ENCODE data around the gene GINM1.

The GINM1 gene, protein sequence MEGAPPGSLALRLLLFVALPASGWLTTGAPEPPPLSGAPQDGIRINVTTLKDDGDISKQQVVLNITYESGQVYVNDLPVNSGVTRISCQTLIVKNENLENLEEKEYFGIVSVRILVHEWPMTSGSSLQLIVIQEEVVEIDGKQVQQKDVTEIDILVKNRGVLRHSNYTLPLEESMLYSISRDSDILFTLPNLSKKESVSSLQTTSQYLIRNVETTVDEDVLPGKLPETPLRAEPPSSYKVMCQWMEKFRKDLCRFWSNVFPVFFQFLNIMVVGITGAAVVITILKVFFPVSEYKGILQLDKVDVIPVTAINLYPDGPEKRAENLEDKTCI

DNA sequence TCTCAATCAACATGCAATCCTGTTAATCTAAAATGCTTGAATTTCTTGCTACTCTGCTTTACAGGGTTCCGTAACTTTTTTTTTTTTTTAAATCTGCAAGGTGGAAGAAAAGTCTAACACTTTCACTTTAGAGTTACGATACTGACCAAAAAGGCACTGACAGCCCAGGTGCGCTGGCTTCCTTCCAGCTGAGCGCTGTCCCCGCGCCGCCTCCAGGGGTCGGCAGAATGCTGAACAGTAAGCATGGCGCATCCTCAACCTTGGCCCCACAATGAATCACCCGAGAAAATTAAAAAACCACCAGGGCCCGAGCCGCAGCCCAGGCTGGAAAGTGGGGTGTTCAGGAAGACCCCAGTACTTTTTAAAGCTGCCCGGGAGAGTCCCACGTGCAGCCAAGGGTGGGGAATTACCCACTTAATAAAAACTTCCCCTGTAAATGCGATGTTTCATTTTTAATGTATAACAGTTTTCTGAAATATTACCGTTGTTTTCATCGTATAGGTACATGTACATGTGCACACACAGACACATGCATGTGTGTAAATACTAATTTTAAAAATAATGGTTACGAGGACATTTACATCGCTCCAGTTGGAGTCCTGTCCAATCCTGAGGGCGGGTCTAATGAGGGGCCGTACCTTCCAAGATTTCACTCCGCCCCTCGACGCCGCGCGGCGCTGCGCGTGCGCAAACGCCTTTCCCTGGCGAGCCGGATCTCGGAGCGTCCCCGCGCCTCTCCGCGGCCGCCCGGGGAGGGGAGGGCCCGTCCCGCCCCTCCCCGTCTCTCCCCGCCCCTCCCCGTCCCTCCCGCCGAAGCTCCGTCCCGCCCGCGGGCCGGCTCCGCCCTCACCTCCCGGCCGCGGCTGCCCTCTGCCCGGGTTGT, at the start of gene GINM1:
TSS of gene GINM1 (plus strand) at position 849 of the 883 bp plus-strand sequence. CDS start 40 bp downstream, outside the sequence.
- peak; percentile 96 for DNase-seq (ENCODE audit: low spot score)

DNA sequence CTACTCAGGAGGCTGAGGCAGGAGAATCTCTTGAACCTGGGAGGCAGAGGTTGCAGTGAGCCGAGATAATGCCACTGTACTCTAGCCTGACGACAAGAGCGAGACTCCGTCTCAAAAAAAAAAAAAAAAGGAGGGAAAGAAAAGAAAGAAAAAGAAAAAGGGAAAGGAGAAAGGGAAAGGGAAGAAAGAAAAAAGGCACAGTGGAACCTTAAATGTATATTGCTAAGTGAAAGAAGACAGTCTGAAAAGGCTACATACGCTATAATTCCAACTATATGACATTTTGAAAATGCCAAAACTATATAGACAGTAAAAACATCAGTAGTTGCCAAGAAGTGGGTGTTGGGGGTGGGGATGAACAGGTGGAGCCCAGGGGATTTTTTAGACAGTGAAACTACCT, 36.5 kb upstream of the GINM1 start:
- DNase-seq (ENCODE audit: low spot score), result no peak

DNA sequence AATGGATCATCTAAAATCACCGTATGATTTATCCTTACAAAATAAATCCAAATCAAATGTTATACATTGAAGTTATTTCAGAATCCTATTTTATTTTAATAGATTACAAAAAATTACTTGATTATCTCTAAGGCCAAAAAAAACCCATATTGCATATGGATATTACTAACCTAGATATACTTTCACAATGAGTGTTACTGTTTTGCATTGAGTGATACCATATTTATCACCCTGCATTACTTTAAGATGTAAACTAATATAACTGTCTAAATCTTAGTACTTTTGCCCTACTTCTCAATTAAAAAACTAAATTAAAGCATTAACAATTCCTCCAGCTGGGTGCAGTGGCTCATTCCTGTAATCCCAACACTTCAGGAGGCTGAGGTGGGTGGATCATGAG, 31.4 kb upstream of the GINM1 start:
- no peak for DNase-seq (ENCODE audit: low spot score)

DNA sequence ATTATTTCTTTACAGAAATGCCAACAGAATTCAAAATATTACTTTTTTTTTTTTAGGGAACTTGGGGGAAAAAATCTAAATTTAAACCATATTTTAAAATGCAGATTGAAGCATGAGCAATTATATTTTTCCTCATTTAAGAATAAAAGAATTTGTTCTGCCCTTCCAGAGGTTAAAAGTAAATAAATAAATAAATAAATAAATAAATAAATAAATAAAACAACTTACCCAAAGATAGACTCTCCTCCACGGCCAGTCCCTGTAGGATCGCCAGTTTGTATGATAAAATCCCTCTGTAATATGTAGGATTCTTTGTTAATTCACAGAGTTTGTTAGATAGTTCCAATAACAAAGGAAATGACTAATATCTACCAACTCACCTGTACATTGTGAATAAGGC, 25.0 kb upstream of the GINM1 start:
- DNase-seq (ENCODE audit: low spot score), result no peak

DNA sequence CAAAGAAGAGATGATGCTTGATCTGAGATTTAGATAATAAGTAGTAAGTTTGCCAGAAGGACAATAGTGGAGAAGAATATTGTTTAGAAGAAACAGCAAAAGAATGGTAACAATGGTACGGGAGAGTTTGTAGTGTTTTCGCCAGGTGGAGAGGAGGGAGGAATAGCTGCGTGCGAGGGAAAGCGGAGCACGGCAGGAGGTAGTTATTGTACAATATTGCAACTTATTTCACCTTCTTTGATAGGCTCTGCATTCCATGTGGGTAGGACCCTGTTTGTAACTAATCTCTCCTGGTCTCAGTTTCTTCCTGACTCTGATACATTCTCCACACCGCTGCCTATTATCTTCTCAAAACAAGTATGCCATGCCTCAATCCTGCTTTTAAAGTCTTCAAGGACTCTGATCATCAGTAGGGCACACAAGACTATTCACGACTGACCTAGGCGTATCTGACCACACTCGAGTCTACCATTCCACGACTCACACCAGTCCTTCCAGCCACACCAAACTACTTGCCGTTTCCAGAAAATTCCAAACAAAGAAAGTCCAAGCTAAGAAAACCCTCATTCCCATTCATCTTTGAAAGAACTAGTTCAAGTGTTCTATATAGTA, 21.4 kb upstream of the GINM1 start:
- no peak for DNase-seq (ENCODE audit: low spot score)

DNA sequence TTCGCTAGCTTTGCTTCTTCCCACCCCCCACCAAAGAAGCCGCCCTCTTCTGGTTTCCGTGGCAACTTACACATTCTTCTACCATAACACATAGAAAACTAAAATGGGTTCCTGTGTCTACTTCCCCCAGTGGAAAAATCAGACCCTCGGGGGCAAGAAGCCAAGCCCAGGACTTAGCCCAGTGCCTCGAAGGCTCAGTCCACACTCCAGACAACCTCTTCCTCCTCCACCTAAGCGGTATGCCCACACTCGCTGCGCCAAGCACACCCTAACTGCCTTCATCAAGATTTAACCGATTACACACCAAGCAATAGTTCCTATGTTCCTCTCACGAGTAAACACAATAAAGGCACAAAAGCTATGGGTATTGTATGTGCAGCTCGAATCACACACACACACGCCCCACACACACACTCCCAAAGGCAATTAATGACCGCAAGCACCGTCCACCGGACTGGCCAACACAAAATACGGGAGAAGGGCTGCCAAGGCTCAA, 20.9 kb upstream of the GINM1 start:
- peak; percentile 78 for DNase-seq (ENCODE audit: low spot score)

DNA sequence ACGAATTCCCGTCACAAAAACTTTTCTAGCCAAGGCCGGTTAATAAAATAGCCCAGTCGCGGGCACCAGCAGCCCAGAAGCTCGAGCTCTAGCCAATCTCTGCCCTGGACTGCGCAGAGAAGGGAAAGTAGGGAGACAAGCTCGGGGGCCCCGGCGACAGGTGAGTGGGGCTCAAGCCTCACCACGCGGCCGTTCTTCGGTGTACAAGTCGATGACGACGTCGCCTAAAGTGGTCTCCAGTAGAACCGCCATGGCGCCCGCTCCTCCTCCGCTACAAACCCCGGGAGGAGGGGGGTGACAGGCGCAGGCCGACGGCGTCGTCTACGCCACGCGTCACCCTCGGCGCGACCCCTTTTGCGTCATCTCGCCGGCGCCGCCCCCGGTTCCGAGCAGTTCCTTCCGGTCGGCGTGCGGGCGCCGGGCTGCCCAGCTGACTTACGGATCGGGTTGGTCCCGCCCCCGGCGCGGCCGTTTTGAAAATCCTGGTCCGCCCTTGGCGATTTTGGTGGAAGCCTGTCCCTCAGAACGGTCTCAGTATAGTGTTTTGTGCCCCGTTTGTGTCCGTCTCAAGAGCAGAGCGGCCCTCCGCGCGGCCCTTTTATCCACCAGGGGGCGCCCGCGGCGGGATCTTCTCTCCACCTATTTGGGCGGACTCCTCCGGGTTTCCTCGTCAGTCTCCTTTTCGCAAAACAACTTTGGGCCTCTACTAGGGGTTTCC, 20.3 kb upstream of the GINM1 start, which contains the start of gene PPIL4:
TSS of gene PPIL4 (minus strand) at position 290 of the 718 bp plus-strand sequence. CDS start at position 252, 38 bp downstream.
- peak; percentile 94 for DNase-seq (ENCODE audit: low spot score)

DNA sequence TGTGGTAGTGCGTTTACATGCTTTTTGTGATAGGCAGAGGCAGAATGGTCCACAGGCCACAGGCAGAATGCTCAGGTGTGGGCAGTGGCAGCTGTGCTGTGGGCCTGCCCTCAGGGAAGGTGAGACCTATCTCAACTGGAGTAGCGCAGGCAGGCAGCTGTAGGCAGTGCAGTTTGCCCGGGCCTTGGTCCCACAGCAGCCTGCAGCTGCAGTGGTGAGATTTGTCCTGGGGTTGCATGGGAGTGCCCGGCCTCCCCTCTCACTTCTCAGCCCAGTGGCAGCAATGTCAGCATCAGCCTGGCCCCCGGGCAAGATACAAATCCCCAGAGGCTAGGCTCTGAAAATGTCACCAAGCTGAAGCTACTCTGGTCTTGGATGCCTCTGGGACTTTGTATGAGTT, 14.3 kb upstream of the GINM1 start:
- no peak for DNase-seq (ENCODE audit: low spot score)

DNA sequence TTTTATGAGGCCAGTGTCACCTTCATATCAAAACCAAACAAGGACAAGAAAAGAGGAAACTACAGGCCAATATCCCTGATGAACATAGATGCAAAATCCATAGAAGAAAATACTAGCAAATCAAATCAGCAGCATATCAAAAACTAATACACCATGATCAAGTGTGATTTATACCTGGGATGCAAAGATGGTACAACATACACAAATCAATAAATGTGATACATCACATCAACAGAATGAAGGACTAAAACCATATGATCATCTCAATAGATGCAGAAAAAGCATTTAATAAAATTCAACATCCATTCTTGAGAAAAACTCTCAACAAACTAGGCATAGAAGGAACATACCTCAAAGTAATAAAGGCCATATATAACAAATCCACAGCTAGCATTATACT, 8.1 kb upstream of the GINM1 start:
- no peak for DNase-seq (ENCODE audit: low spot score)

DNA sequence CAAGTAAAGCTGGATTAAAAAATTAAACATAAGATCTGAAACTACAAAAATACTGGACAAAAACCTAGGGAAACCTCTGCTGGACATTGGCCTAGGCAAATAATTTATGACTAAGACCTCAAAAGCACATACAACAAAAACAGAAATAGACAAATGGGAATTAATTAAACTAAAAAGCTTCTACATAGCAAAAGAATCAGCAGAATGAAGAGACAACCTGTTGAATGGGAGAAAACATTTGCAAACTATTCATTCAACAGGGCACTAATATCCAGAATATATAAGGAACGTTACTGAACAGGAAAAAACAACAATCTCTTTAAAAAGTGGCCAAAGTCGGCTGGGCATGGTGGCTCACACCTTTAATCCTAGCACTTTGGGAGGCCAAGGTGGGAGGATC, 6.8 kb upstream of the GINM1 start:
- DNase-seq (ENCODE audit: low spot score), result no peak

DNA sequence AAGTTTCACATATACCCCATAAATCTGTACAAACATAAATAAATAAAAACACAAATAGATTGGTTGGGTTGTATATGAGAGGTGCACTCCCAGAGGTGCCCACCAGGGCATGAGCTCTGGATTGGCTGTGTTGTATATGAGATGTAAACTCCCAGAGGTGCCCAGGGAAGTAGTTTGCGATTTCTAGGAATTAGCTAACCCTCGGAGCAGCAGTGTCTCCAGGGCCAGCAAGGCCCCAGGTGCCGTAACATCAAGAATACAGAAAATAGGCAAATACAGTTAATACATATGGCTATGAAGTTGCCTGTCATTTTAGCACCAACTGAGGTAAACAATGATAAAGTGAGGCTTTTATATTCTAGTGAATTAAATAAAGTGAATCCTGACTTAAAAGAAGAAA, 5.4 kb upstream of the GINM1 start:
- peak; percentile 14 for DNase-seq (ENCODE audit: low spot score)

DNA sequence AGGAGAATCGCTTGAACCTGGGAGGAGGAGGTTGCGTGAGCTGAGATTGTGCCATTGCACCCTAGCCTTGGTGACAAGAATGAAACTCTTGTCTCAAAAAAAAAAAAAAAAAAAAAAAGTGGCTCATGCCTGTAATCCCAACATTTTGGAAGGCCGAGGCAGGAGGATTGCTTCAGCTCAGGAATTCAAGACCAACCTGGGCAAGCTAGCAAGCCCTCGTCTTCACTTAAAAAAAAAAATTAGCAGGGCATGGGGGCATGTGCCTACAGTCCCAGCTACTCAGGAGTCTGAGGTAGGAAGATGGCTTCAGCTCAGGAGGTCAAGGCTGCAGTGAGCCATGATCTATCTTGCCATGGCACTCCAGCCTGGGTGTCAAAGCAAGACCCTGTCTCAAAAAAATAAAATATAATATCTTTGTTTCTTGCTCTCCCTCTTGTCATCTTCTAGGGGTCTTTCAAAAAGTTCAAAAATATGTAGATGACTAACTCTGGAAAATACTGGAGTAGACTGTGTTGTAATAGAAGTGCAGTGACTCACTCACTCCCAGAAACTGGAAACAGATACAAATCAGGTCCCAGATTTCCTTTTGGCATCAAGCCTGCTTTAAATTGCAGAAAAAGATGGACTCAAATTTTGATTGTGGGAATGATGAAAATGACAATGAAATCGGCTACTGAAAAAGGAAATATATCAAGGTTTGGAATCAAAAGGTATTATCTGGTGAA, 2.8 kb upstream of the GINM1 start:
- no peak for DNase-seq (ENCODE audit: low spot score)

DNA sequence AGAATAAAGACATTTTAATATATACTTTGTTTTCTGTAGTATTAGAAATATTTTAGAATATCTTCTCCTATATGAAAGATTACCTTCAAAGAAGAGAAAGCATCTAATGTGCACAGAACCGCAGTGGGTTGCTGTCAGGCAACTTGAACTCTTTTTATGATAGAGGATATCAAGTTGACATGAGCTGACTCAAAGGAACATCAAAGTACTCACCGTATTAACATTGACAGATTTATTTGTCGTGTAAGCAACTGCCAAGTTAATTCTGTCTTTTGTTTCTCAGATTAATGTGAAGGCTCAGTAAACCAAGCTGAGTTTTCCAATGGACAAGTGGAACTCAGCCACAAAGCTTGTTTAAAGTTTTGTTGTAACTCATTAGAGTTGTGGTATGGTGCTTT, 2.2 kb upstream of the GINM1 start:
- no peak for DNase-seq (ENCODE audit: low spot score)

DNA sequence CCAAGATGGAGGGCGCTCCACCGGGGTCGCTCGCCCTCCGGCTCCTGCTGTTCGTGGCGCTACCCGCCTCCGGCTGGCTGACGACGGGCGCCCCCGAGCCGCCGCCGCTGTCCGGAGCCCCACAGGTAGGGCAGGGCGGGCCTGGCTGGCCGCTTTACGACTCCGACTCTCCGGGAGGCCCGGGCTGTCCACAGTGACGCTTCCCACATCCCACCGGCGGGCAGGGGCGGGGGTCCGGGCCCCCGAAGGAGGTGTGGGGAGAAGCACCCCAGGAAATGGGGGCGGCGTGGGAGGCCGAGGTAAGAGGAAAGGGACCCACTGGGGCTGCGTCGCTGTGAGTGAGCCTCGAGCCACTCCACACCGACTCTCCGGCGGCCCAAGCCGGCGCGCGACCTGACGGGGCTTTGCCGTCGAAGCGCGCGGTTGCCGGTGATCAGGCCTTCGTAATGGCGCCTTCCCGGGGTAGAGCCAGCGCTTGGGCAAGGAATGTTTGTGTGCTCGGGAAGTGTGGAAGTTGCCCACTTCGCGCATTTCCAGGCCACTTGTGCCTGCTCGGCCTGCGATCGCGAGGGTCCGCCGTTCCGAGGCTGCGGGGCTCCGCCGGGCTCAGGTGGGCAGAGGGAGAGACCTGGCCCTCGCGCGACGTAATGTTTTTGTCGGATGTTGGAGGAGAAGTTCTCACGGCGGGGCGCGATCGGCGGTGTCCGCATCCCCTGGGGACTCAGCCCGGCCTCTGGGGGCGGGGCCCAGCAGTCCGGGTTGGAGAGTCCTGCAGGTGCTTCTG, 427 bp downstream of the GINM1 start:
- DNase-seq (ENCODE audit: low spot score), result no peak

DNA sequence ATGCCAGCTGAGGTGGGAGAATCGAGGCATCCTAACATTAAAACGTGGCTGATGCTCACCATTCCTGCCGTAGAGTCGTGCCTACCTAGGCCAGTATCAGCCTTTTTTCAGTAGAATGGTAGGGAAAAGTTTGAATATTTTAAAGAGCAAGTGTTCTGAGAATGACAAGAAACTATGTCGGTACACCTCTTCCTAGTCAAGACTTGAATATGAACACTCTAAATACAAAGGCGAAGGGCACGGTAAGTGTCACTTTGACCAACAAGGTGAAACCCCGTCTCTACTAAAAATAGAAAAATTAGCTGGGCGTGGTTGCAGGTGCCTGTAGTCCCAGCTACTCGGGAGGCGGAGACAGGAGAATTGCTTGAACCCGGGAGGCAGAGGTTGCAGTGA, 1.0 kb downstream of the GINM1 start:
- DNase-seq (ENCODE audit: low spot score), result no peak

DNA sequence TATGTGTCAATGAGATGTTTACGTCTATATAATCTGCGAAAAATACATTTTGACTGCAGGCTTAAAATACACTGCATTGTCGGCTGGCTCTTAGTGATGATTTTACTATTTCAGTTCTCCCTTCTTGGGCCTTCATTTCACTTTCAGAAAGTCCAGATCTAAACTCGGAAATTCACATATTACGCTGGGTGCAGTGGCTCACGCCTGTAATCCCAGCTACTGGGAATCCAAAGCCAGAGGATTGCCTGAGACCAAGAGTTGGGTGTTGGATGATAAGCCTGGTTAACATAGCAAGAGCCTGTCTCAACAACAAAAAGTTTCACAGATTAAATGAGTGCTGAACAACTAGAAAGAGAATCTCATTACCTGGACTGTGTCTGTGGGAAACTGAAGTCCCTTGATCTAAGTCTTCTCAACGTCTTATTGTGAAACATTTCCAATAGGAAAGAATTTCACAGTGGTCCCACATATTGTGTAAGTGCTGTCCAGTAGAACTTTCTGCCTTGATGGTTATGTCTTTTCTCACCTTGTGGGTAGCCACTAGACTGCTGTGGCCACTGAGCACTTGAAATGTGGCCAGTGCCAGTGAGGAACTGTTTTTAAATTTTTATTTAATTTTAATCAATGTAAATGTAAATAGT, 1.9 kb downstream of the GINM1 start:
- no peak for DNase-seq (ENCODE audit: low spot score)

DNA sequence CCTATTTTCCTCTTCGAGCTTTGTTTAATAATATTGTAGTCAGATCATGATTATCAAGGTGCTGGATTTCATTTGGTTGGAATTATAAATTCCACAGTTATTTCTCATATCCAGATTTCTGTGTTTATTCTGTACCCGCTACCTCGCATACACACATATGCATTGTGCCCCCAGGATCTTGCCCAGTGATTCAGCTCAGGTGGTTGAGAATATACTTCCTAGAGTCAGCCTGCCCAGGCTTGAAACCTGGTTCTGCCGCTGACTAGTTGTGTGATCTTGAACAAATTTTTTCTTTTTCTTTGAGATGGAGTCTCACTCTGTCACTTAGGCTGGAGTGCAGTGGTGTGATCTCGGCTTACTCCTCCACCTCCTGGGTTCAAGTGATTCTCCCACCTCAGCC, 14.7 kb downstream of the GINM1 start:
- DNase-seq (ENCODE audit: low spot score), result no peak

DNA sequence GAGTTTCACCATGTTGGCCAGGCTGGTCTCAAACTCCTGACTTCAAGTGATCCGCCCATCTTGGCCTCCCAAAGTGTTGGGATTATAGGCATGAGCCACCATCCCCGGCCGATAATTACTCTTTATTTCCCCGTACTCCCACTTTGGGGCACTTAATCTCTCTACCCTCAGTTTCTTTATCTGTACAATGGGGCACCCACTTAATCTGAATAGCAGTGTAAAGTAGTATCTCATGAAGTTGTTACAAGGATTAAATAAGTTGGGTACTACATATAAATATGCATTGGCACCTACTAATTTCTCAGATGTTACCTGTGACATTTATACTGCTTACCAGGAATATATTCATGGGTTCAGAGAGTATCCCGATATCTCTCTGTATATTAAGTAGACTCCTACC, 15.2 kb downstream of the GINM1 start:
- no peak for DNase-seq (ENCODE audit: low spot score)

DNA sequence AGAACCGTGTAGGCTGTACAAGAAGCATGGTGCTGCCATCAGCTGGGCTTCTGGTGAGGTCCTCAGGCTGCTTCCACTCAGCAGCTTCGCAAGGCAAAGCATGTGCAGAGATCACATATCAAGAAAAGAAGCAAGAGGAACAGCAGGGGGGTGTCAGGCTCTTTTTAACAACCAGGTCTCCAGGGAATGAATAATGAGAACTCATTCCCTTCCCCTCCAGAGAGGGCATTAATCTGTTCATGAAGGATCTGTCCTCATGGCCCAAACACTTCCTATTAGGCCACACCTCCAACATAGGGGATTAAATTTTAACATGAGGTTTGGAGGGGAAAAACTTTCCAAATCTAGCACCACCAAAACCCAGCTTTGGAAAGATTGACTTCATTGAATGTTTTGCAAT, 20.0 kb downstream of the GINM1 start:
- no peak for DNase-seq (ENCODE audit: low spot score)

DNA sequence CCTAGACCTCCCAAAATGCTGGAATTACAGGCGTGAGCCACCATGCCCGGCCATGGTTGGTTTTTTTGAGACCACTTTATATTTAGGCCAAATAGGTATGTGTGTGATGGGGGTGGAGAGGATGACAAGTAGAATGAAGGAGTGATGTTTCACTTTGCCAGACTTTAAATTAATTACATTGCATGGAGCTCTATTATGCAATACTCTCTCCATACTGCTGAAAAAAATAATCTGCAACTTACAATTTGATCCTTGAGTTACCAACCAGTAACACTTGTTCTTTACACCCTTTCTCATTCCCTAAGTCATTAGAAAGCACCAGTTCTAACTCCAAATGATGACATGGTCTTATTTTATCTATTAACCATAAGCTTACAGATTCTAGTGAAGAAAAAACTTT, 26.8 kb downstream of the GINM1 start:
- DNase-seq (ENCODE audit: low spot score), result no peak

All from CD4-positive, alpha-beta T cell treated with Interleukin-15 for 4 hours (primary cell).